Measurements from ENCODE around the gene MBD4.
A peak's percentile ranks its signal among the peaks of the same experiment; 100 is the strongest.
"Not testable (repeated sequence)": the region's sequence is repeated elsewhere in the genome, so short reads cannot be mapped to it uniquely, and the experiment has no call there.

Gene MBD4

GRCh38 chr3:129389572-129389937, 50.2 kb downstream of the MBD4 start:
- no peak for TF ChIP-seq CTCF (IDR thresholded peaks at IDR 0.05; ENCODE audit: low read depth, low read length, missing control alignments)
- DNase-seq (ENCODE audit: extremely low read depth, low read depth) = no peak
- H3K4me3 ChIP-seq (replicated peaks; ENCODE audit: low read depth, low read length) = no peak overlapping the region

- DNase-seq (ENCODE audit: extremely low read depth, low read depth) = peak; percentile 53
Measured at GRCh38 chr3:129388791-129389571, 50.8 kb downstream of the MBD4 start.

GRCh38 chr3:129387487-129387886, 52.3 kb downstream of the MBD4 start:
- TF ChIP-seq CTCF (IDR thresholded peaks at IDR 0.05; ENCODE audit: low read depth, low read length, missing control alignments) = no peak

More at GRCh38 chr3:129388791-129389571, 50.8 kb downstream of the MBD4 start:
- H3K4me3 ChIP-seq (replicated peaks; ENCODE audit: low read depth, low read length) = not testable (repeated sequence)

DNA sequence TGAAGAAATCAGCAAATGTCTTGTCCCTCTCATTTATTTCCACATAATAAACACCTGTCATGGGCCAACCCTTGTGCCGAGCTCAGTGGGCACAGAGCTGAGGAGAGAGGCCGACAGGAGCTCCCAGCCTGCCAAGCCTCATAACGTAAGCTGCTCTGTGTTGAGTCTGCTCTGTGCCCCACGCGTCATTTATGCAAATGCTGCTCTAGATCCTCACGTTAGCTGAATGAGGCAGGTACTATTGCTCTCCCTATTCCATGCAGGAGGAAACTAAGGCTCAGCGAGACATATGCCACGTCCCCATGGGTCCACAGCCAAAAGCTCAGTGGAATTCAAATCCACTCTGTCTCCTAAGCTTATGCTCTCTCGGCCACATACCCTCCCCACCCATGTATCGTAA, 52.8 kb downstream of the MBD4 start:
- no peak overlapping the region for H3K4me3 ChIP-seq (replicated peaks; ENCODE audit: low read depth, low read length)
- DNase-seq (ENCODE audit: extremely low read depth, low read depth) = no peak
- TF ChIP-seq CTCF (IDR thresholded peaks at IDR 0.05; ENCODE audit: low read depth, low read length, missing control alignments) = no peak

More at GRCh38 chr3:129387487-129387886, 52.3 kb downstream of the MBD4 start:
- H3K4me3 ChIP-seq (replicated peaks; ENCODE audit: low read depth, low read length) = no peak overlapping the region
- no peak for DNase-seq (ENCODE audit: extremely low read depth, low read depth)

DNA sequence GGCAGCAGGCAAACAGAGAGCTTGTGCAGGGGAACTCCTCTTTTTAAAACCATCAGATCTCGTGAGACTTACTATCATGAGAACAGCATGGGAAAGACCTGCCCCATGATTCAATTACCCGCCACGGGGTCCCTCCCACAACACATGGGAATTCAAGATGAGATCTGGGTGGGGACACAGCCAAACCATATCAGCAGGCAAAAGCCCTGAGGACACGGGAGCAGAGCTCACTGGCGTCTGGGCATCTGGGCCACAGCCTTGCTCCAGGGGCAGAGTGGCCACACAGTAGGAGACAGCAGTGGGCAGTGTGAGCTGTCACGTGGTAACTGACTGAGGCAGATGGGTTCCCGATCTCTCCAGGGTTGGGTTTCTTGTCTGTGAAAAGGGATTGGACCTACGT, 54.2 kb downstream of the MBD4 start:
- peak; percentile 26 for DNase-seq (ENCODE audit: extremely low read depth, low read depth)
- not testable (repeated sequence) for H3K4me3 ChIP-seq (replicated peaks; ENCODE audit: low read depth, low read length)

DNA sequence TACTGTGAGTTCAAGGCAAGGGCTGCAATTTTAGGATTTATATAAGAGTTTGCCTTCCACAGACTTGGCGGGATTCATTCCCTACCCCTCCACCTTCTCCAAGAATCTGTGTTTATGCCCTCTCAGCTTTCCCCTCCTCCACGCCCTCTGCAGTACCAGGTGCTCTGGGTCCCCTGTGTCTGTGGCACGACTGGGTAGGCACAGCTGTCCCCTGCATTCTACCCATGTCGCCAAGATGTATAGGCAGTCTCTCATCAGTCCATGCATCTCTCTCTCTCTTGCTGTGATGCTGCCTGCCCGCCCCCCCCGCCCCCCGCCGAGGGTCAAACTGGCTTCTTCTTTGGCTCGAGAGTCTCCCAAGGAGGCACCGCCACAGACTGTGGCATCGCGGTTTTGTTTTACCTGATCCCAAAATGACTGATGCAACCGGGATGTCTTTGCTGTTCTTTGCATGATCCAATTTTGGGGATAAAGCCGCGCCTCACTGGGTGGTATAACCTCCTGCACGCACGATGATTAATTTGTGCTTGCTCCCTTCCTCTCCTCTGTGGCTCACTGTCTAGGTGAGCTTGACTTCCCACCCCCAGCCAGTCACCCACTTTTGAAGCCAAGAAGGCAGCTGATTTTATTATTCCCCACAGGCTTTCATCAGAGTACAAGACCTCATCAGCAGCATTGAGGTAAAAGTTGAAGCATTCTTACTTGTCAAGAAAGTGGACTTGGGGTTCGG, 55.0 kb downstream of the MBD4 start:
- H3K4me3 ChIP-seq (replicated peaks; ENCODE audit: low read depth, low read length) = no peak overlapping the region
- no peak for TF ChIP-seq CTCF (IDR thresholded peaks at IDR 0.05; ENCODE audit: low read depth, low read length, missing control alignments)
- DNase-seq (ENCODE audit: extremely low read depth, low read depth) = no peak

DNA sequence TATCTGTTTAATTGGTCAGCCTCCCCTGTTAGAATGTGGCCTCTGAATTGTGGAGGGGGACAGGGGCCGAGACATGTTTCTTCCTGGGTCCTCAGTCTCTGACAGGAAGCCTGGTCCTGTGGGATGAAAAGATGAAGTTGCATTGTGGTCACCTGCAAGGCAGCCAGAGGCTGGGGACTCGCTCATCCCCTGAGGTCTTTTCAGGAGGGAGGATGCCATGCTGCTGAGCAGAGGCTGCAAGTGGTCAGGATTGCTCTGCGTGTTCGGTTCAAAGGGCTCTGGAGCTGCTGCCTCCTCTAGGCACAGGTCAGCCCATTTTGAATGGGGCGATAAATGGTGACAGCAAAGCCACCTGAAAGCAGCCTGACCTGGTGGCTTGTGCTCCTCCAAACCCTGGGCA, 55.6 kb downstream of the MBD4 start:
- not testable (repeated sequence) for DNase-seq (ENCODE audit: extremely low read depth, low read depth)

DNA sequence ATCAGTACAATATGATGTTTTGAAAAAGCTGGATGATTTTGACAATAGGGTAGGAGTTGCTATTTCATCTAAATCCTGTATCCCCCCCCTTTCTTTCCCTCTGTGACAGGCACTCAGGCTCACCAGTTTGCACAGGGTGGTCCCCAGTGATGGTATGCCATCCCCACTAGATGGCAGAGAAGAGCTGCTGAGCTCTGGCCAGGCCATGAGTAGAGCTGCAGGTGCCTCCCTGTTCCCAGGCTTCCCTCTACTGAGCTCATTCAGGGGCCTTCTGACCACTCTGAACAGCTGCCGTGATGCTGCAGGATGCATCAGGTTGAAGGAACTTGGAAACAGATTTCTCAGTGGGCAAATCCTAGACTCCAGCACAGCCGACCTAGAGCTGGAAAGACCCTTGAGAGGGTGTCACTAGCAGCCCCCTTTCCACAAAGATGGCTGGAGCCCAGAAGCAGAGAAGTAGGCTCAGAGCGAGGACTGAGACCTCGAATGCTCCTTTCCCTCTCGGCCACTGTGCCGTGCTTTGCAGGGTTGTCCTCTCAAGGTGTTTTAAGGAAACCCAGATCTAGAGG, 56.4 kb downstream of the MBD4 start:
- TF ChIP-seq CTCF (IDR thresholded peaks at IDR 0.05; ENCODE audit: low read depth, low read length, missing control alignments) = peak; percentile 92
- DNase-seq (ENCODE audit: extremely low read depth, low read depth) = peak; percentile 57
- no peak overlapping the region for H3K4me3 ChIP-seq (replicated peaks; ENCODE audit: low read depth, low read length)

More for the DNA sequence above, 55.6 kb downstream of the MBD4 start:
- not testable (repeated sequence) for H3K4me3 ChIP-seq (replicated peaks; ENCODE audit: low read depth, low read length)
